Measurements from ENCODE around the gene B4GALNT3.

- TF ChIP-seq POLR2A (IDR thresholded peaks at IDR 0.05; ENCODE audit: low read depth, low read length), result no peak
- no peak for TF ChIP-seq SPI1 (IDR thresholded peaks at IDR 0.05; ENCODE audit: low read depth, low read length)
- no peak for TF ChIP-seq TAF1 (IDR thresholded peaks at IDR 0.05; ENCODE audit: low read depth, low read length)
- no peak for TF ChIP-seq POLR2AphosphoS5 (IDR thresholded peaks at IDR 0.05; ENCODE audit: low read depth, low read length)
- TF ChIP-seq POU2F2 (IDR thresholded peaks at IDR 0.05; ENCODE audit: low read depth, low read length), result no peak
- TF ChIP-seq PAX5 (IDR thresholded peaks at IDR 0.05; ENCODE audit: insufficient read depth, low read length, severe bottlenecking), result no peak
Observed at GRCh38 chr12:570435-570920, 110.7 kb downstream of the B4GALNT3 start.
